GM21367 (cell line): ENCODE measurements around the gene MPRIP.
"Not testable (repeated sequence)": the region's sequence is repeated elsewhere in the genome, so short reads cannot be mapped to it uniquely, and the experiment has no call there.

ENCODE experiments used
- ATAC-seq: cut with Tn5 transposase; IDR thresholded peaks from one replicate; pipeline ENCODE4 v1.9.1; 2021; ENCODE audit not compliant: unreplicated experiment

The MPRIP gene, protein sequence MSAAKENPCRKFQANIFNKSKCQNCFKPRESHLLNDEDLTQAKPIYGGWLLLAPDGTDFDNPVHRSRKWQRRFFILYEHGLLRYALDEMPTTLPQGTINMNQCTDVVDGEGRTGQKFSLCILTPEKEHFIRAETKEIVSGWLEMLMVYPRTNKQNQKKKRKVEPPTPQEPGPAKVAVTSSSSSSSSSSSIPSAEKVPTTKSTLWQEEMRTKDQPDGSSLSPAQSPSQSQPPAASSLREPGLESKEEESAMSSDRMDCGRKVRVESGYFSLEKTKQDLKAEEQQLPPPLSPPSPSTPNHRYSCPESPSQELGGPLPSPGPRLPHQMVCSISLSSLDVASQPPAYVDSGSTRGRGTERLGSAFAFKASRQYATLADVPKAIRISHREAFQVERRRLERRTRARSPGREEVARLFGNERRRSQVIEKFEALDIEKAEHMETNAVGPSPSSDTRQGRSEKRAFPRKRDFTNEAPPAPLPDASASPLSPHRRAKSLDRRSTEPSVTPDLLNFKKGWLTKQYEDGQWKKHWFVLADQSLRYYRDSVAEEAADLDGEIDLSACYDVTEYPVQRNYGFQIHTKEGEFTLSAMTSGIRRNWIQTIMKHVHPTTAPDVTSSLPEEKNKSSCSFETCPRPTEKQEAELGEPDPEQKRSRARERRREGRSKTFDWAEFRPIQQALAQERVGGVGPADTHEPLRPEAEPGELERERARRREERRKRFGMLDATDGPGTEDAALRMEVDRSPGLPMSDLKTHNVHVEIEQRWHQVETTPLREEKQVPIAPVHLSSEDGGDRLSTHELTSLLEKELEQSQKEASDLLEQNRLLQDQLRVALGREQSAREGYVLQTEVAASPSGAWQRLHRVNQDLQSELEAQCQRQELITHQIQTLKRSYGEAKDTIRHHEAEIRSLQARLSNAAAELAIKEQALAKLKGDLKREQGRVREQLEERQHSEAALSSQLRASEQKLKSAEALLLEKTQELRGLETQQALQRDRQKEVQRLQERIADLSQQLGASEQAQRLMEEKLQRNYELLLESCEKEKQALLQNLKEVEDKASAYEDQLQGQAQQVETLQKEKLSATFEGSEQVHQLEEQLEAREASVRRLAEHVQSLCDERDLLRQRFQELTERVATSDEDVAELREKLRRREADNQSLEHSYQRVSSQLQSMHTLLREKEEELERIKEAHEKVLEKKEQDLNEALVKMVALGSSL (N-terminal part only)

DNA sequence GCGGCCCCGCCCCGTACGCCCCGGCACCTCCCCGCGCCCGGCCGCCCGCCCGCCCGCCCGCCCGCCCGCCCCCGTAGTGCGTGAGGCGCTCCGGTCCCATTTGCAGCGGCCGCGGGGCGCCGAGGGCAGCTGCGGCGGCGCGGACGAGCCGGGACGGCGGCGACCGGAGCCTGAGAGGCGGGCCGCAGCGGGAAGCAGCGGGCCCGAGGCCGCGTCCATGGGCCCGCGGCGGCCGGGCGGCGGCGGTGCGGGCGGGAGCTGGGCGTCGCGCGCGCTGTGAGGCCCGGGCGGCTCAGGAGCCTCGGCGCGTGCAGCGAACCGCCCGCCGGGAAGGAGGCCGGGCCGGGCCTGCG, at the start of gene MPRIP:
Gene MPRIP (plus strand): TSS at position 74 of the 353 bp plus-strand sequence. CDS start 392 bp downstream, outside the sequence.
- no peak for ATAC-seq

DNA sequence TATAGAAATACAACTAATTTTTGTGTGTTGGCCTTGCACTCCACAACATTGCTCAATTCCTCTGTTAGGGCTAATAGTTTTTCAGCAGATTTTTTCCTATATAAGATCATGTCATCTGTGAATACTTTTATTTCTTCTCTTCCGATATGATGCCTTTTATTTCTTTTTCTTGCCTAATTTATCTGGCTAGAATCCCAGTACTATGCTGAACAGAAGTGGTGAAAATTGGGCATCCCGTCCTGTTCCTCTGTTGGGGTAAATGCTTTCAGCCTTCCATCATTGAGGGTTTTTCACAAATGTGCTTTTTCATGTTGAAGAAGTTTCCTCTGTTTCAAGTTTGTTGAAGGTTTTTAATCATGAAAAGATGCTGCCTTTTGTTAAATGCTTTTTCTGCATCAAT, 47.6 kb upstream of the MPRIP start:
- ATAC-seq: no peak

DNA sequence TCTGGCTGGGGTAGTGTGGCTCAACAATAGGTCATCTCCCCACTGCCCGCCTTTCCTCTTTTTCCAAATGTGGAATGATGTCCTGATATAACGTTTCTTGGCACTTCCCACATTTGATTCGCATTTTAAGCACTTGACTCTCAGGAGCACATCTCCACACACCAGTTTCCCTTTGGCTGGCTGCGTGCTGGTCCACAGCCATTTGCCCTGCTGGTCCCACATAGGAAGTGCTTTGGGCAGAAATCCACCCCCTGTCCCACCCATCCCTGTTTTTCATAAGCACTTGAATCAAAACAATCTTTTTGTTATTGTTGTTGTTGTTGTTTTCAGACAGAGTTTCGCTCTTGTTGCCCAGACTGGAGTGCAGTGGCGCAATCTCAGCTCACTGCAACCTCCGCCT, 46.3 kb upstream of the MPRIP start:
- ATAC-seq: no peak

DNA sequence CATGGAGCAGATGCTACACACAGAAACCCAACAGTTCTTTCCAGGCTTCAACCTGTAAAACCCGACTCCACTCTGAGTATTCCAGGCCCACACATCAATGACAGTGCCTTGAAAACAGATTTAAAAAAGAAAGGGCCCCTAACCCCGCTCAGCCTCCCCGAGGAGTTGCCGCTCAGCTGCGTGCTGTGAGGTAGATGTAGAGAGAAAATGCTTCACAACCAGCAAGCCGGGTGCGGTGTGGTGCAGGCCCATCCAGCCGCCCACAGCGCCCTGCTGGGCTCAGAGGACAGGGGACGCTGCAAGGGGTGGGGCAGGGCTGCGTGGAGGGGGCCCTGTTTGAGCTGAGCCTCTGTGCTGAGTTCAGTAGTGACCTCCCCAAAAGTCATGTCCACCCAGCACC, 45.5 kb upstream of the MPRIP start:
- ATAC-seq: not testable (repeated sequence)

DNA sequence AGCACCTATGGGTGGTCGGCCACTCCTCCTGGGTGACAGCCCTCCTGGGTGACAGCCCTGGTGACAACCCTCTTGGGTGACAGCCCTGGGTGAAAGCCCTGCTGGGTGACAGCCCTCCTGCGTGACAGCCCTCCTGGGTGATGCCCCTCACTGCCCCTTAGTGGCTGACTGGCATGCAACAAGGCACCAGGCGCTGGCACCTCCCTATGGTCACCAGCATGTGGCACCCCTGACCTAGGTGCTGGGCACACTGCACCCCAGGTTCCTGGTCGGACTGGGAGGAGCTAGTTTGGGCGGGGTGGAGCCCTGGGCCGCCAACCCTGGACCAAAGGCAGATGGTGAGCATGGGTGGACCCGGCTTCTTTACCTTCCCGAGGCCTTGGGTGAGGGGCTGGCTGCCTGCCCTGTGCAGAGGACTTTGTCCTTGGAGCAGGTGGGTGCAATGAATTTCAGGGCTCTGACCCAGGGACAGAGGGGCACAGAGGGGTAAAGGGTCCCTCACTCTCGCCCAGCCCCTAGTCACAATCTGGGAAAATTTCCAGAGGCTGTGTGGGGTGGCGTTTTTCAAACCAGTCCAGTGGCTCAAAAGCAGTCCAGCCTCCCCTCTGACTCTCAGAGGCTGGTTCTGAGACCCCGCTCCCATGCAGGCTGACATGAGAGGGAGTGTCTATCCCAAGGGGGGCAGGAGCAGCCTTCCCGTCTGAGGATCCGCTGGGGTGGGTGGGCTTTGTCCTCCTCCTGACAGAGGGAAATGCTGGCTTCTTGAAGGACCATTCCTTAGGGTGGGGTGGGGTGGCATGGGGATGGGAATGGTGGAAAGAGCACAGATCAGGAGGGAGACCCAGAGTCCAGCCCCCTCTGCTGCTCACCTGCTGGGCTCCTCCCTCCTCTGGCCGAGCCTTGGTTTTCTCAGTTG, 44.5 kb upstream of the MPRIP start:
- ATAC-seq: peak; percentile 68

DNA sequence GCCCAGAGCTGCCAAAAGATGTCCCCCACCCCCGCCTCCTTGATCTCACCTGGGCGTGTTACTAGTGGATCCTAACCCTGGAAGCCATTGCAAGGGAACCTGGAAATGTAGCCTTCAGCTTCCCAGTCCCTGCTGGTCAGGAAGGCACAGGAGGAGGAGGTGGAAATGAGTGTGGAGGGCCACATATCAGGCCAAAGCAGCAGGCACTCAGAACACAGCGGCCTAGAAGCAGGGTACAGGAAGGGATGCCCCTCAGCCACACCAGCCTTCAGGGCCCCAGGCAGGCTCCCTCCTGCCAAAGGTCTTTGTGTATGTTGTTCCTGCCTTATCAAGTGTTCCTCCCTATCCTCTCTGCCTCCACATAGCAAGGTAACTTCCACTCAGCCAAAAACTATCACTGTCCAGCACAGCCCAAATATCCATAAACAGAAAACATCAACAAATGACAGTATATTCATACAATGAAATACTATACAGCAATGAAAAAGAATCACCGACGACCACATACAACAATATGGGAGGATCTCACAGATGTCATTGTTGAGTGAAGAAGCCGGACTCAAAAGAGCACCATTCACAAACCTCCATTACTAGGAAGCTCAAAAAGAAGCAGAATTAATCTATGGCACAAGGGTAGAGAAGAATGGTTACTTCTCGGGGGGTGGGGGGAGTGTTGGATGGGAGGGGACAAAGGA, 42.2 kb upstream of the MPRIP start:
- no peak for ATAC-seq

DNA sequence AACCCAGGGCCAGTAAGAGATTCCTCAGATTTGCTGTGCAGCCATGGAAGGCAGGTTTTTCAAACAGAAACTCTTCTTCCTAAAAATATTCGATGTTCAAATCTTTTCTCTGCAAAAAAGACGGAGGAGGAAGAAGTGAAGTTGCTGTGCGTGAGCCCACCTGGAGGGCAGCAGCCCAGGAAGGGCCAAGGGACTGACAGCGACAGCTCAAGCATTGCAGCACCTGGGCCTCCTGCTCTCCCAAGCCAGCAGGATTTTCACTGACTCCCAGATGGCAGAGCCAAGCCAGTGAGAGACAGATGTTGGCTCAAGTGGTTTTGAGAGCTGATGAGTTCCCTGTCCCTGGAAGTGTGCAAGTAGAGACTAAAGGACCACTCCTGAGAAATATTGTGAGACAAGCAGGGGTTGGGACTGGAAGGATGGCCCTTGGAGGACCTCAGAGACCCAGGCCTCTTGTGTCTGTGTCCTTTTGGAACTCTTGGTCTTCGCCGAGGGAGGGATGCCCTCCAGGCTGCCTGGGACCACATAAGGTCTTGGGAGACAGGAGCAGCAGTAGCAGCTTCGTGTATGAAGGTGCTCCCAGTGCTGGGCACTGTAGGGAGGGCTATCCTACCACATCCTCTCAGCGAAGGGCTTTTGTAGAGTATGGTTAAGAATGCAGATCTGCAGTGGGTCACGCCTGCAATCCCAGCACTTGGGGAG, 41.0 kb upstream of the MPRIP start:
- ATAC-seq: no peak

DNA sequence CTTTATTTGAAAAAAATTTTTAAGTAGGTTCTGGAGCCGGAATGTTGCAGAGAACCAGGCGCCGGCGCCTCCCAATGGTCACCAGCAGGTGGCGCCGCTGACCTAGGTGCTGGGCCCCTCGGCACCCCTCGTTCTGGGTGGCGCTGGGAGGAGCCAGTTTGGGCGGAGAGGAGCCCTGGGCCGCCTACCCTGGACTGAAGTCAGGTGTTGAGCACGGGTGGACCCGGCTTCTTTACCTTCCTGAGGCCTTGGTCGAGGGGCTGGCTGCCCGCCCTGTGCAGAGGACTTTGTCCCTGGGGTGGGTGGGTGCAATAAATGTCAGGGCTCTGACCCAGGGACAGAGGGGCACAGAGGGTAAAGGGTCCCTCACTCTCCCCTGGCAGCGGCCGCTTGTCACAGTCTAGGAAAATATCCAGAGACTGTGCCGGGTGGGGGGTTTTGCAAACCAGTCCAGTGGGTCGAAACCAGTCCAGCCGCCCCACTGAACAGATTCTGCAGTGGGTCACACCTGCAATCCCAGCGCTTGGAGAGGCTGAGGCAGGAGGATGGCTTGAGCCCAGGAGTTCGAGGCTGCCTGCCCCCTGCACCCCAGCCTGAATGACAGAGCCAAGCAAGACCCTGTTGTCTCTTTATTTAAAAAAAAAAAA, 40.3 kb upstream of the MPRIP start:
- no peak for ATAC-seq

DNA sequence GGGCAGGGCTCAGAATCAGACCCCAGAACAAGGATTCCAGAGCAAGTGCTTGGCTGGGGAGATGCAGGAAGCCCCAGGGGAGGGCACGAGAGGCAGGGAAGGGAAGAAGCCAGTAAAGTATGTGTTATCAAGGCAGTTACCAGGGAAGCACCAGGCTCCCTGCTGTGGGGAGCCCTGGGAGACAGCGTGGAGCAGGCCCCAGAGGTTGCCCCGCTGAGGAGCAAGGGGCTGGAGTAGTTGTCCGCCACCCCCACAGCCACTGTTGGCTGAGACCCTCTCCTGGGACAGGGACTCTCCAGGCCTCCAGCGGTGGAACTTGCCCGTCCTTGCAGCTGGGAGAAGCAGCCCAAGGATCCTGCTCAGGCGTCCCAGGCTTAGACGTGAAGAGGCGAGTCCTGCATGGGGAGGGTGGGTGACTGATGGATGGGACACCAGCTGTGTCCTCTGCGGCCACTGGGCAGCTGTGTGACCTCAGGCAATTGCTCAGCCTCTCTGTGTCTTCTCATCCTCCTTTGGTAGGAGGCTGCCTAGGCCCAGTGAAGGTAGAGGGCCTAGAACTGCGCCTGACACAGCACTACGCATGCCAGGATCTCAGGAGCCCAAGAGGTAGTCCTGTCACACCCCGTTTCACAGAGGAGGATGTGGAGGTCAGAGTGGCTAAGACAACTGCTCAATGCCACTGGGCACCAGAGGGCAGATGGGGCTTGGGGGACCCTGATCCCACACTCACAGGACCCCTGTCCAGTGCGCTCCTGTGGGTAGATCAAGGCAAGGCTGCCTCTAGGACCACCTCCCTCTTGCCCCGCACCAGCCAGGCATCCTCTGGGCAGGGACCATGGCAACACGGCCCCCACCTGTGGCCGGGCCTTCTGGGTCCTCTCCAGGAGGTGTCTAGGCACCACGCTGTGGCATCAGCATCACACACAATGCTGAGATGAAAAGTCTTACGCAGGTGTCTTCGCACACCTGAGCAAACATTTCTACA, 39.2 kb upstream of the MPRIP start:
- not testable (repeated sequence) for ATAC-seq

DNA sequence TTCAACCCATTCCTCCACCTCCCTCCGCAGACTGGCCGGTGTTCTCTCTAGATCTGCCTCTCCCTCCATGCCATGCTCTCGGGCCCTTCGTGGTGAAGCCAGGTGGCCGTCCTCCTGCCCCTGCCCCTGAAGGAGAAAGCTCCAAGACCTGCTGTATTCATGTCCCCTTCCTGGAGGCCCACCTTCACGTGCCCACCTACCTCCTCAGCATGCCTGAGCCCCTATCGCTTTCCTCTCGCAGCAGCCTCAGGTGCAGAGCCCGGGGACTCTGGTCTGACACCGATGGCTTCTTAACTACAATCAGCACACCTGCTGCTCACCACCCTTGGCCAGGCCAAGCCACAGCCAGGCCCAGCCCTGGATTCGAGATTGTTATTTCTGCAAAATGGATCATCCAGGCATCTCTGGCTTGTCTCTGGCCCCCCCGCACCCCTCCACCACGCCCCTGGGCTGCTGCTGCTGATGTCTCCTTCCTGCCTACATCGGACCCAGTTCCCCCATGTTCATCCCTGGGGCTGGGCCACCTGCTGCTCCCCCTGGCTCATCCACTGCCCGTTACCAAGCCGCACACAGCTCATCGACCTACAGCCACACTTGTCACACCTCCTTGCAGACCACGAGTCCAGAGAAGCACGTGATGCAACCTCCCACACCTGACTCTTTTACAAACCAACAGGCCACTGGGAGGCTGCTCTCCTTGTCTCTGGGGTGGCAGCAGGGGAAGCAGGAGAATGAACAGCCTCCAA, 37.8 kb upstream of the MPRIP start:
- ATAC-seq: no peak

DNA sequence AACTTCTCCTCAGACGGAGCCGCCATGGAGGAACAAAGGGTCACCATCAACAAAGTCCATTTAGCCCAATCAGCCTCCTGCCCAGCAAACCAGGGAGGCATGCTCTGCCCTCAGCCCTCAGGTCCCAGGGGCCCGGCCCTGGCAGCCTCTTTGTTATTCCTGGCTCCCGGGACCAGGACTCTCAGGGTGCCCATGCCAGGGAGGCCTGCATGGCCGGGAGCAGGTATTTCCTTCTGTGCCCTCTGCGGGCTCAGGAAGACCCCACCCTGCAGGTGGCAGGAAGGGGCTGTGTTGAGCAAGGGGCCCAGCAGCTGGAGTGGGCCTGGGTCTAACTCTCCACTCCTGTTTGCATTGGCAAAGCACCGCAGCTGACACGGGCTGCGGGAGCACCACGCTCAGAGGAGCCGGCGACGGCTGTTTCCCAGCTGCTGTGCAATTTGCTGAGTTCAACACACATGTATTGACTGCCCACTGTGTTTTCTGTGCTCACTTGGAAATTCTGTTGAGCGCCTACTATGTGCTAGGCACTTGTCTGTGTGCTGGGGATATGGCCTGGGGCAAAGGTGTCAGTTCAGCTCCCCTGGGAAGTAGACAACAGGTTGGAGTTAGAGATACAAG, 37.2 kb upstream of the MPRIP start:
- not testable (repeated sequence) for ATAC-seq

DNA sequence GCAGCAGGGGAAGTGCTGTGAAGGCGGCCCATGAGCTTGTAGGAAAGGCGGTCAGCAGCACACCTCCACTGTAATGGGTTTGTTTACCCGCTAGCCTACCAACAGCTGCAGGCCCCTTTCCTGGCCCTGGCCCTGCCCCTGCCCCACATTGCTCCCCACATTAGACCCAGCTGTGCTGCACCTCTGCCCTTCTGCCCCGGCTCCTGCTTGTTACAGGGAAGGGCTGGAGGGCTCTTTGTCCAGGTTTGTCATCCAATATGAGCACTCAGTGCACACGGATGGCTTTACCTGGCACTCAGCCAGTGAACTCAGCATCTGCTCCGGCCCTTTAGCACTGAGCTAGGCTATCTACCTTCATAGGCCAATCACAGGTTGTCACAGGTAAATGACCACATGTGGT, 34.4 kb upstream of the MPRIP start:
- ATAC-seq: not testable (repeated sequence)

DNA sequence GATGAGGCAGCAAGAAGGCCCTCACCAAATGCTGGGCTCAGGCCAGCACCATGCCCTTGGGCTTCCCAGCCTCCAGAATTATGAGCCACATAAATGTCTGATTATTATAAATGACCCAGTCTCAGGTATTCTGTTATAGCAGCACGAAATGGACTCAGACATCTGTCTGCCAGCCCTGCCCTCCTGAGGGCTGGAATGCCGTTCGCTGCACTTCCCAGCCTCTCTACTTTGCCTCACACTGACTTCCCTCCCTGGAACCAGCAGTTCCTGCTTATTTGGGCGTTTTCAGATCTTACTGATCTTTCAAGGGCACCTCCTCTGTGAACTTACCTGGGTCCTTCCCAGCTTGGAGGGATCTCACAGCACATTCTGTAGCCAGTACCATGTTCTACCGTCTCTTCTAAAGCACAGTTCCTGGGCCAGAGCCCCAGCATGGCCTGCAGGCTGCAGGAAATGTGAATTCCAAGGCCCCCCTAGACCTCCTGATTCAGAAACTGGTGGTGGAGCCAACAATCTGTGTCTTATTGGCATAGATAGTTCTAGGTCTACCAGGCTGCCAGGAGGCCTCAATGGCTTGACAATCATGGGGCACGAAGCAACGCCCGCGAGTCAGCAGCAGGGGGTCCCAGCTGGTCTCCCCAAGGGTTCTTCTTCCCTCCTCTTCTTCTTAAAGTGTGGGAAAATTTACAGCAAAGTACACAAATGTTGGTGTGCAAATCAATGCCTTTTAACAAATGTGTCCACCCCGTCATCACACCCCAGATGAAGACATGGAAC, 33.4 kb upstream of the MPRIP start:
- ATAC-seq: not testable (repeated sequence)

DNA sequence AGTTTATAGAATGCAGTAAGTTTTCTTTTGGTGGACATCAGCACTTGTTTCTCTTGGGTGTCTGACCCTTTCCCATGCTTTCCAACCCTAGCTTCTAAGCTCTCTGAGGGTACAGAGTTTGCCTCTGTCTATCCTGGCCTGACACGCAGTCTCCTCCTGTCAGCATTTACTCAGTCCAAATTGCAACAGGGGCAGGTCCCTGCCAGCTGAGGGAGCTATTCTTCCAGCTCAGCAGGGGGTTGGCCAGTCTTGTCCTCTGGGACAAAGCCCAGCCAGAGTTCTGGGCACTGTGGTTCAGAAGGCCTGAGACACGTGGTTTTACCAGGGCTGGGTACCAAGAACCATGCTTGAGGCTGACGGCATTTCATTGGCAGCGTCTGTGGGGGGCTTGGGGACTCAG, 32.3 kb upstream of the MPRIP start:
- ATAC-seq: not testable (repeated sequence)

DNA sequence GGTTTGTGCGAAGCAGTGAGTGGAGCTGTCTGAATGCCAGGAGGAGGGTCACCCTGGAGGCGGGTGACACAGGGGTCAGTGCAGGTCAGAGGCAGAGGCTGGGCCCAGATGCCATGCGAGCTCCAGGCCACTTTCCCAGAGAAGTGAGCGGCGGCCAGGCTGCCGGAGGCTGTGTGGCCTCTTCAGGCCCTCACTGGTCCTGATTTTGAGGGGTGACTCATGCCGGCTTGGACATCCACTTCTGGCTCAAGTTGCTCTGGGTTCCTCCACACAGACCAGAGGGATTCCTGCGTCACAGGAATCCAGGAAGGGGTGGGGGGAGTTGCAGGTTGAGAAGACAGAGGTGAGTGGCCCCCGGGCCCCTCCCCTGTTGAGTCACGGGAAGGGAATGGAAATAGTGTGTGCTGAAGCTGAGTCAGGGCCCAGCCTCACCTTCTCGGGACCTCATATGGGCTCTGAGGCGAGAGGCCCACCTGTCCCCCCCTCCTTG, 31.7 kb upstream of the MPRIP start:
- not testable (repeated sequence) for ATAC-seq
